ENCODE measurements around the gene TMPRSS5.

DNA sequence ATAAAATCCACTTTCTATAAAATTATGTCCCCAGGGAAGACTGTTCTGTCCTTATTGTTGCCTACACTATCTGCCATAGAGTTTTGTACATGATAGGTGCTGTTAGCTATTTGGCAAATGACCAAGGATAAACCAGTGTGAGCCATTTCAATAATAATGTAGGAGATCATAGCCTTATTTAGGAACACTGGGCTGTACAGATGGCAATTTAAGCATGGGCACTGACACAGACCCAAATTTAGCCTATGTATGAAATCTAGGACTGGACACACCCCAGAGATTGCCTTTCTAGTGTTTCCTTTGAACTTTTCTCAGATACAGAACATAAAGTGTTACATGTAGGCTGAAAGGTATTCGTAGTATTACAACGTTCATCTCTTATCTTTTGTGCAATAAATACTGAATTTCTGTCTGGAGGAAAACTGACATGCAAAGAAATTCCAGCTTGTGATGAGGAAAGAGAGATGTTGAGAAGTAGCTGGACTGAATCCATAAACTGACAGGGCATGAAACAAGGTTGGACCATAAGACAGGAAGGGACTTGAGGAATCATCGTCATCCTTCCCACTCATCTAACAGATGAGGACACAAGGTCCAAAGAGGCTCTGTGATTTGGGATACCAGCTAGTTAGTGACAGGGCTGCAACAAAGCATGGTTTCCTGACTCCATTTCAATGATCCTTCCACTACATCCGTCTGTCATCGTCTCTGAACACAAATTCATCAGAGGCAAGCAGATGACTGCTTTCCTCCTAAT lies 60.3 kb downstream of the TMPRSS5 start:
- TF ChIP-seq, protein P1, sequence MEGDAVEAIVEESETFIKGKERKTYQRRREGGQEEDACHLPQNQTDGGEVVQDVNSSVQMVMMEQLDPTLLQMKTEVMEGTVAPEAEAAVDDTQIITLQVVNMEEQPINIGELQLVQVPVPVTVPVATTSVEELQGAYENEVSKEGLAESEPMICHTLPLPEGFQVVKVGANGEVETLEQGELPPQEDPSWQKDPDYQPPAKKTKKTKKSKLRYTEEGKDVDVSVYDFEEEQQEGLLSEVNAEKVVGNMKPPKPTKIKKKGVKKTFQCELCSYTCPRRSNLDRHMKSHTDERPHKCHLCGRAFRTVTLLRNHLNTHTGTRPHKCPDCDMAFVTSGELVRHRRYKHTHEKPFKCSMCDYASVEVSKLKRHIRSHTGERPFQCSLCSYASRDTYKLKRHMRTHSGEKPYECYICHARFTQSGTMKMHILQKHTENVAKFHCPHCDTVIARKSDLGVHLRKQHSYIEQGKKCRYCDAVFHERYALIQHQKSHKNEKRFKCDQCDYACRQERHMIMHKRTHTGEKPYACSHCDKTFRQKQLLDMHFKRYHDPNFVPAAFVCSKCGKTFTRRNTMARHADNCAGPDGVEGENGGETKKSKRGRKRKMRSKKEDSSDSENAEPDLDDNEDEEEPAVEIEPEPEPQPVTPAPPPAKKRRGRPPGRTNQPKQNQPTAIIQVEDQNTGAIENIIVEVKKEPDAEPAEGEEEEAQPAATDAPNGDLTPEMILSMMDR (IDR thresholded peaks at IDR 0.05; ENCODE audit: insufficient read depth, low read length) = no peak
- no peak for TF ChIP-seq POLR2AphosphoS5 (IDR thresholded peaks at IDR 0.05; ENCODE audit: low read depth)
- TF ChIP-seq, protein P2, sequence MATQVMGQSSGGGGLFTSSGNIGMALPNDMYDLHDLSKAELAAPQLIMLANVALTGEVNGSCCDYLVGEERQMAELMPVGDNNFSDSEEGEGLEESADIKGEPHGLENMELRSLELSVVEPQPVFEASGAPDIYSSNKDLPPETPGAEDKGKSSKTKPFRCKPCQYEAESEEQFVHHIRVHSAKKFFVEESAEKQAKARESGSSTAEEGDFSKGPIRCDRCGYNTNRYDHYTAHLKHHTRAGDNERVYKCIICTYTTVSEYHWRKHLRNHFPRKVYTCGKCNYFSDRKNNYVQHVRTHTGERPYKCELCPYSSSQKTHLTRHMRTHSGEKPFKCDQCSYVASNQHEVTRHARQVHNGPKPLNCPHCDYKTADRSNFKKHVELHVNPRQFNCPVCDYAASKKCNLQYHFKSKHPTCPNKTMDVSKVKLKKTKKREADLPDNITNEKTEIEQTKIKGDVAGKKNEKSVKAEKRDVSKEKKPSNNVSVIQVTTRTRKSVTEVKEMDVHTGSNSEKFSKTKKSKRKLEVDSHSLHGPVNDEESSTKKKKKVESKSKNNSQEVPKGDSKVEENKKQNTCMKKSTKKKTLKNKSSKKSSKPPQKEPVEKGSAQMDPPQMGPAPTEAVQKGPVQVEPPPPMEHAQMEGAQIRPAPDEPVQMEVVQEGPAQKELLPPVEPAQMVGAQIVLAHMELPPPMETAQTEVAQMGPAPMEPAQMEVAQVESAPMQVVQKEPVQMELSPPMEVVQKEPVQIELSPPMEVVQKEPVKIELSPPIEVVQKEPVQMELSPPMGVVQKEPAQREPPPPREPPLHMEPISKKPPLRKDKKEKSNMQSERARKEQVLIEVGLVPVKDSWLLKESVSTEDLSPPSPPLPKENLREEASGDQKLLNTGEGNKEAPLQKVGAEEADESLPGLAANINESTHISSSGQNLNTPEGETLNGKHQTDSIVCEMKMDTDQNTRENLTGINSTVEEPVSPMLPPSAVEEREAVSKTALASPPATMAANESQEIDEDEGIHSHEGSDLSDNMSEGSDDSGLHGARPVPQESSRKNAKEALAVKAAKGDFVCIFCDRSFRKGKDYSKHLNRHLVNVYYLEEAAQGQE (IDR thresholded peaks at IDR 0.05; ENCODE audit: insufficient replicate concordance, low read depth) = no peak
- no peak for TF ChIP-seq GABPA (IDR thresholded peaks at IDR 0.05; ENCODE audit: low read depth)
